Measurements from ENCODE around the gene TMUB1.

DNA sequence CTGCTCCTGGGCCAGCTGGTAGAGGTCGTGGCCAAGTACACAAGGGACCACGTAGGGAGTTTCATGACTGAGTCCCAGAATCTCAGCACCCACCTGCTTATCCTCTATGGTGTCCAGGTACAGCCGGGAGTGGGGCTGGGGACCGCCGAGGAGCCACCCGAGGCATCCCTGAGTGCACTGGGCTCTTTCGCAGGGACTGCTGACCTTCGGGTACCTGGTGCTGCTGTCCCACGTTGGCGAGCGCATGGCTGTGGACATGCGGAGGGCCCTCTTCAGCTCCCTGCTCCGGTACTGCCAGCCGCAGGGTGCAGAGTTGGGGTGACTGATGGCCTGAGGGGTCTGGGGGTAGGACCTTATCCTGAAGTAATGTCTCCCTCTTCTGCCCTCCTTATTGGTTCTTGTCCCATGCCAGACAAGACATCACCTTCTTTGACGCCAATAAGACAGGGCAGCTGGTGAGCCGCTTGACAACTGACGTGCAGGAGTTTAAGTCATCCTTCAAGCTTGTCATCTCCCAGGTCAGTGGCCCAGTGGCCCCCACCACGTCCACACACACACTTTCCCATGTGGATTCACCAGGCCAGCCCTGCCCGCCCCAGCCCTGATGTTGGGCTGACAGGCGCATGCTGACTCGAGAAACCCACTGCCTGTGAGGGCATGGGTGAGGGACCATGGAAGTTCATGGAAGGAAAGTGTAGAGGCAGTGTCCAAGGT, 48.8 kb downstream of the TMUB1 start:
- TF ChIP-seq, protein P1, sequence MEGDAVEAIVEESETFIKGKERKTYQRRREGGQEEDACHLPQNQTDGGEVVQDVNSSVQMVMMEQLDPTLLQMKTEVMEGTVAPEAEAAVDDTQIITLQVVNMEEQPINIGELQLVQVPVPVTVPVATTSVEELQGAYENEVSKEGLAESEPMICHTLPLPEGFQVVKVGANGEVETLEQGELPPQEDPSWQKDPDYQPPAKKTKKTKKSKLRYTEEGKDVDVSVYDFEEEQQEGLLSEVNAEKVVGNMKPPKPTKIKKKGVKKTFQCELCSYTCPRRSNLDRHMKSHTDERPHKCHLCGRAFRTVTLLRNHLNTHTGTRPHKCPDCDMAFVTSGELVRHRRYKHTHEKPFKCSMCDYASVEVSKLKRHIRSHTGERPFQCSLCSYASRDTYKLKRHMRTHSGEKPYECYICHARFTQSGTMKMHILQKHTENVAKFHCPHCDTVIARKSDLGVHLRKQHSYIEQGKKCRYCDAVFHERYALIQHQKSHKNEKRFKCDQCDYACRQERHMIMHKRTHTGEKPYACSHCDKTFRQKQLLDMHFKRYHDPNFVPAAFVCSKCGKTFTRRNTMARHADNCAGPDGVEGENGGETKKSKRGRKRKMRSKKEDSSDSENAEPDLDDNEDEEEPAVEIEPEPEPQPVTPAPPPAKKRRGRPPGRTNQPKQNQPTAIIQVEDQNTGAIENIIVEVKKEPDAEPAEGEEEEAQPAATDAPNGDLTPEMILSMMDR (IDR thresholded peaks at IDR 0.05; ENCODE audit: low read depth, low read length), result no peak
- no peak for TF ChIP-seq EZH2phosphoT487 (IDR thresholded peaks at IDR 0.05; ENCODE audit: low read depth)

Data from OCI-LY3 (cell line).